Measurements from ENCODE around the gene EXTL2. TPM values are rescaled to one million over a fixed set of nuclear protein-coding genes. Genes with fewer than 3 reads are reported as not detected.
"Not testable (repeated sequence)": the region's sequence is repeated elsewhere in the genome, so short reads cannot be mapped to it uniquely, and the experiment has no call there.

EXTL2 gene
- total and polyA plus RNA-seq, 2 experiments from 2014 or later, result 51.9 to 54.6 TPM

DNA sequence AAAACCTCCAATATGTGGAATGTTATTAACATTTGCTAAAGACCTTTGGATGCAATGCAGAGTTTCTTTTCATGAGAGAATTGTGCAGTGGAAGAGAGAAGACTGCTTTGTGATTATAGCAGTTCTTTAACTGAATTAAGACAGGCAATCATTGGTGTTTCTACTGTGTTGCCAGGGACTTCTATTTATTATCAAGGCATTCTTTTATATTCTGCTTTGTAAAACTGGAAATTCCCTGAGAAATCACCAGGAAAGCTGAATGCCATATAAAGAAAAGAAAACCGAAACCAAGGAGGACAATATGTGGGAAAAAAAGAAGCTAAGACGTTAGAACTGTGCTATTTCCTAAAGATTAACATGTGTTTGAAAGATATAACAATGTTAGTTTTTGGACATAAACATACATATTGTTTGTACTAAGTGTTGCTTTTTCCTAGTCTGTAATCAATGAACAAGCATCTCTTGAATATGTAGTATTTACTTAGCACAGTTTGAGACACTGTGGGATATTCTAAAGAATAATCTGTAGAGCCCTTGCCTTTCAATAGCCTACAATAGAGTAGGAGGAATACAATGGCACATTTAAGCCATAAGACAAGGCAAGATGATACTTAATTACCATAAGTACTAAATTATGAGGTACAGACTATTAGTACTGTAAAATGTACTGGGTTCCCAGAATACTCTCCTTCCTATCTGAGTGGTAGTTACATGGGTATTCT lies 47.1 kb downstream of the EXTL2 start:
- Histone ChIP-seq H2AFZ (peak overlapping the region; percentile 96), H3K9me3 (ENCODE audit: low read depth) (no peaks in the 10 kb centered on the region), H3K9ac (peak overlapping the region; percentile 64)

DNA sequence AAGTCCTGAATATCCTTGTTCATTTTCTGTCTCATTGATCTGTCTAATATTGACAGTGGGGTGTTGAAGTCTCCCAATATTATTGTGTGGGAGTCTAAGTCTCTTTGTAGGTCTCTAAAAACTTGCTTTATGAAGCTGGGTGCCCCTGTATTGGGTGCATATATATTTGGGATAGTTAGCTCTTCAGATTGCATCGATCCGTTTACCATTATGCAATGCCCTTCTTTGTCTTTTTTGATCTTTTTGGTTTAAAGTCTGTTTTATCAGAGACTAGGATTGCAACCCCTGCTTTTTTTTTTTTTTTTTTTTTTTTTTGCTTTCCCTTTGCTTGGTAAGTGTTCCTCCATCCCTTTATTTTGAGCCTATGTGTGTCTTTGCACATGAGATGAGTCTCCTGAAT lies 51.5 kb downstream of the EXTL2 start:
- H3F3A ChIP-seq (ENCODE audit: insufficient read depth); H3K27ac ChIP-seq; H3K4me3 ChIP-seq; H2AFZ ChIP-seq; H3K27me3 ChIP-seq (replicated peaks; ENCODE audit: insufficient read depth); H3K9me2 ChIP-seq (ENCODE audit: insufficient read depth); H3K79me2 ChIP-seq (ENCODE audit: insufficient read depth); H3K9ac ChIP-seq; in situ Hi-C loops (cut with MboI); H3K36me3 ChIP-seq (ENCODE audit: low read depth); H3K4me1 ChIP-seq (ENCODE audit: insufficient read depth); DNase-seq; H3K9me3 ChIP-seq (ENCODE audit: low read depth); H4K20me1 ChIP-seq (ENCODE audit: insufficient read depth); H3K4me2 ChIP-seq (ENCODE audit: unreplicated experiment): not testable (repeated sequence)
- 96 to 100% methylated on average over 2 of the region's 2 CpGs for WGBS, 2 experiments (ENCODE audit: low coverage in 1 of 2, low lambda C conversion rate in 2 of 2, missing lambda C conversion rate in 2 of 2)

More for the DNA sequence above, 47.1 kb downstream of the EXTL2 start:
- no peaks in the 10 kb centered on the region for H3K36me3 ChIP-seq (ENCODE audit: low read depth)
- TF ChIP-seq EZH2phosphoT487 (IDR thresholded peaks at IDR 0.05; ENCODE audit: insufficient read depth, low read depth) (no peak), EZH2 (IDR thresholded peaks at IDR 0.05; ENCODE audit: insufficient read depth, poor library complexity, severe bottlenecking) (no peak)
- no peaks in the 10 kb centered on the region for H4K20me1 ChIP-seq (ENCODE audit: insufficient read depth)
- no peaks in the 10 kb centered on the region for H3K27me3 ChIP-seq (replicated peaks; ENCODE audit: insufficient read depth)
- in situ Hi-C loops (cut with MboI), result no loop called here
- H3K9me2 ChIP-seq (ENCODE audit: insufficient read depth), result no peaks in the 10 kb centered on the region
- no peaks in the 10 kb centered on the region for H3F3A ChIP-seq (ENCODE audit: insufficient read depth)
- peak overlapping the region; percentile 65 for H3K4me3 ChIP-seq
- H3K4me2 ChIP-seq (ENCODE audit: unreplicated experiment), result peak overlapping the region; percentile 89
- peak; percentile 48 for DNase-seq
- H3K4me1 ChIP-seq (ENCODE audit: insufficient read depth), result peaks cover 8% of the 10 kb centered on the region; the same call in 1 of the 2 replicates
- H3K79me2 ChIP-seq (ENCODE audit: insufficient read depth), result no peaks in the 10 kb centered on the region
- H3K27ac ChIP-seq, result peak overlapping the region; percentile 20; the same call in 1 of the 2 replicates
- 7 to 22% methylated on average over 2 of the region's 2 CpGs for WGBS, 2 experiments (ENCODE audit: low coverage in 1 of 2, low lambda C conversion rate in 2 of 2, missing lambda C conversion rate in 2 of 2)

DNA sequence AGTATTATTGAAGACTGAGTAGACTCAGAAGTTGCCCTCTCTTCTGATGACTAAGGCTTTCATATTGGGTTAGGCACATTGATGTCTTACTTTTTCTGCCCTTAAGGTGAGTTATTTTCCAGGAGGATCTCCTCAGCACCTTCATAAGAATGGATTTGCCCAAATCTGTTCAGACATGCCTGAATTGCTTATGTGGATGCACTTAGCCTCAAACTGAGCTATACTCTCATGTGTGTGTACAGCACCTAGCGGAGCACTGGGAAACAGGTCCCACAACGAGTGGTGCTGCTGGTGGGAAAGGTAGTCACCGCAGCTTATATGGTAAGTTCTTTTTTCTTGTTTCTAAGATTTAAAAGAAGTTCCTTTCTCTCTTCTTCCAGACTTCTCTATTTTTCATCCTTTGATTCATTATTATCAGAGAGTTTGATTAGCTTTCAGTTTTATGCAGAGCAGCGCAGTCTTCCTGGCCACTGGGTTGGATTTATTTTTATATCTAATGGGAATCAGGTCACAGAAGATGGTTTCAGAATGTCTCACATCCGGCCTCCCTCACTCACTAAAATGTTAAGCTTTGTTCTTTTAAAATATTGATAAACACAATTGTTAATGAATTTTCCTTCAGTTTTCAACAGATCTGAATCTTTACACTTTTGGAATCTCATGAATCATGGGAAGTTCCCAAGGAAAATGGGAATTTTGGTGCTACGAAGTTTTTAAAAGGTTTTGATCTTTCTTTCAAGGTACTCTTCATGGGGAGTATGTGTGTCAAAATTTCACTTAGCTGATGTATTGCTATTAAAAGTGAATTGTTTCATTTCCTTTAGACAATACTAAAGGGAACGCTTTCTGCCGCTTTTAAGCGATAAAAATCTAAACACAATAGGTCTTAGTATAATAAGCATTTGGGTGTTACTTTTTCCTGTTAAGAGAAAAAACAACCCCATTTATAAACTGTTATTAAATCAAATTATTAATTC lies 58.5 kb downstream of the EXTL2 start:
- TF ChIP-seq EZH2phosphoT487 (IDR thresholded peaks at IDR 0.05; ENCODE audit: insufficient read depth, low read depth) (no peak), EZH2 (IDR thresholded peaks at IDR 0.05; ENCODE audit: insufficient read depth, poor library complexity, severe bottlenecking) (no peak)
- H3F3A ChIP-seq (ENCODE audit: insufficient read depth), result no peaks in the 10 kb centered on the region
- no peak overlapping the region for H3K27ac ChIP-seq
- H2AFZ ChIP-seq, result no peak overlapping the region
- H3K36me3 ChIP-seq (ENCODE audit: low read depth), result no peaks in the 10 kb centered on the region
- in situ Hi-C loops (cut with MboI), result no loop called here
- no peaks in the 10 kb centered on the region for H3K9me3 ChIP-seq (ENCODE audit: low read depth)
- H3K4me3 ChIP-seq, result no peak overlapping the region
- H3K9ac ChIP-seq, result no peak overlapping the region
- WGBS, 2 experiments (ENCODE audit: low coverage in 1 of 2, low lambda C conversion rate in 2 of 2, missing lambda C conversion rate in 2 of 2), result 95 to 98% methylated on average over 9 of the region's 9 CpGs
- H4K20me1 ChIP-seq (ENCODE audit: insufficient read depth), result no peaks in the 10 kb centered on the region
- no peaks in the 10 kb centered on the region for H3K4me1 ChIP-seq (ENCODE audit: insufficient read depth)
- no peak overlapping the region for H3K4me2 ChIP-seq (ENCODE audit: unreplicated experiment)
- DNase-seq, result no peak
- no peaks in the 10 kb centered on the region for H3K27me3 ChIP-seq (replicated peaks; ENCODE audit: insufficient read depth)
- no peaks in the 10 kb centered on the region for H3K79me2 ChIP-seq (ENCODE audit: insufficient read depth)
- H3K9me2 ChIP-seq (ENCODE audit: insufficient read depth), result no peaks in the 10 kb centered on the region

DNA sequence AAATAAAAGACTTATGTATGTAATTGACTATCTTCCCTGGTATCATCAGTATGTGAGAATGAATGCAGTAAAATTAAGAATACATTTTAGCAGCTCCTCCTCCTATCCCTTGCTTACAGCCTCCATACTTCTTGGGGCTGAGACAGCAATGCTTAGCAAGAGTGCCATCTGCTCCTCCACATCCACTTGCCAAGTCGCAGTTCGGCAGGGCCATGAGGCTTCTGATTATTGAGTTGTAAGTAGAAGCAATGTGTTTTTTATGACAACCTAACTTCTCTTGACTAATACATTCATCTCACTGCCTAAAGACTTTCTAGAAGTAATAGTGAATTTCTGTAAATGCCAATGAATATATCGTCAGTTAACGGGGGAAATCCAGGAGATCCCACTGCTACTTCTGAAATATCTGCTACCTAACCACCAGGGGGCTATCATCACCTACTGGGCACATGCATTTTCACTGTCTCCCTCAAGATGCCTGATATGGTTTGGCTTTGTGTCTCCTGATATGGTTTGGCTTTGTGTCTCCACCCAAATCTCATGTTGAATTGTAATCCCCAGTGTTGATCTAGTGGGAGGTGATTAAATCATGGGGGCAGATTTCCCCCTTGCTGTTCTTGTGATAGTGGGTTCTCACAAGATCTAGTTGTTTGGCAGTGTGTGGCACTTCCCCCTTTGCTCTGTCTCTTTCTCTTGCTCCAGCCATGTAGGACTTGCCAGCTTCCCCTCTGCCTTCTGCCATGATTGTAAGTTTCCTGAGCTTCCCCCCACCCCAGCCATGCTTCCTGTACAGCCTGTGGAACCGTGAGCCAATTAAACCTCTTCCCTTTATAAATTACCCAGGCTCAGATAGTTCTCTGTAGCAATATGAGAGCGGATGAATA lies 59.6 kb downstream of the EXTL2 start:
- WGBS, 2 experiments (ENCODE audit: low coverage in 1 of 2, low lambda C conversion rate in 2 of 2, missing lambda C conversion rate in 2 of 2), result 51 to 58% methylated on average over 6 of the region's 6 CpGs
- Histone ChIP-seq H3K9ac (no peak overlapping the region), H4K20me1 (ENCODE audit: insufficient read depth) (no peaks in the 10 kb centered on the region), H3K79me2 (ENCODE audit: insufficient read depth) (no peaks in the 10 kb centered on the region), H3K27me3 (replicated peaks; ENCODE audit: insufficient read depth) (no peaks in the 10 kb centered on the region), H2AFZ (peak overlapping the region; percentile 26; the same call in 1 of the 2 replicates), H3K9me2 (ENCODE audit: insufficient read depth) (no peaks in the 10 kb centered on the region), H3K9me3 (ENCODE audit: low read depth) (no peaks in the 10 kb centered on the region), H3K36me3 (ENCODE audit: low read depth) (no peaks in the 10 kb centered on the region), H3K4me3 (no peak overlapping the region), H3K4me1 (ENCODE audit: insufficient read depth) (no peaks in the 10 kb centered on the region), H3K27ac (no peak overlapping the region), H3K4me2 (ENCODE audit: unreplicated experiment) (no peak overlapping the region), H3F3A (ENCODE audit: insufficient read depth) (no peaks in the 10 kb centered on the region)
- peak; percentile 34 for DNase-seq
- in situ Hi-C loops (cut with MboI), result no loop called here
- TF ChIP-seq EZH2phosphoT487 (IDR thresholded peaks at IDR 0.05; ENCODE audit: insufficient read depth, low read depth) (no peak), EZH2 (IDR thresholded peaks at IDR 0.05; ENCODE audit: insufficient read depth, poor library complexity, severe bottlenecking) (no peak)
